Activated naive CD4-positive, alpha-beta T cell treated with anti-CD3 and anti-CD28 coated beads, Interleukin-2, amount 10 ng/mL, durations not matched to agents 7 days and 5 days (primary cell): ENCODE data around the gene UQCC3.
"Not testable (repeated sequence)": the region's sequence is repeated elsewhere in the genome, so short reads cannot be mapped to it uniquely, and the experiment has no call there.

Source experiments
- CTCF ChIA-PET: fragments of 350-600 bp; sonication (Branson Sonifier 250); formaldehyde crosslinking; loops from one replicate; lab custom pipeline; 2021; ENCODE audit warnings: antibody characterized with exemption; lab: Charles Lee
- DNase-seq: peaks from one replicate; pipeline ENCODE4 v3.0.0-alpha.2; 2020
- H3K27ac Mint-ChIP-seq: one replicate; pipeline ENCODE4 v1.8.0; 2021; ENCODE audit warnings: mild to moderate bottlenecking, moderate library complexity, mixed read lengths
- H3K27me3 Mint-ChIP-seq: one replicate; pipeline ENCODE4 v1.8.0; 2021; ENCODE audit warnings: mild to moderate bottlenecking, mixed read lengths
- H3K36me3 Mint-ChIP-seq: one replicate; pipeline ENCODE4 v1.8.0; 2021; ENCODE audit warnings: mixed read lengths
- H3K4me1 Mint-ChIP-seq: one replicate; pipeline ENCODE4 v1.8.0; 2021; ENCODE audit warnings: mixed read lengths
- H3K4me3 Mint-ChIP-seq: one replicate; pipeline ENCODE4 v1.8.0; 2021; ENCODE audit warnings: mild to moderate bottlenecking, moderate library complexity, mixed read lengths
- H3K9me3 Mint-ChIP-seq: one replicate; pipeline ENCODE4 v1.8.0; 2021; ENCODE audit warnings: mixed read lengths

Gene UQCC3

DNA sequence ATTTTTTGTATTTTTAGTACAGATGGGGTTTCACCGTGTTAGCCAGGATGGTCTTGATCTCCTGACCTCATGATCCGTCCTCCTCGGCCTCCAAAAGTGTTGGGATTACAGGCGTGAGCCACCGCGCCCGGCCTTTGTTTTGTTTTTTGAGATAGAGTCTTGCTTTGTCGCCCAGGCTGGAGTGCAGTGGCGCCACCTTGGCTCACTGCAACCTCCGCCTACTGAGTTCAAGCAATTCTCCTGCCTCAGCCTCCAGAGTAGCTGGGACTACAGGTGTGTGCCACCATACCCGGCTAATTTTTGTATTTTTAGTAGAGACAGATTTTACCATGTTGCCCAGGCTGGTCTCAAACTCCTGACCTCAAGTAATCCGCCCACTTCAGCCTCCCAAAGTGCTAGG lies 21.2 kb upstream of the UQCC3 start:
- Mint-ChIP-seq H3K36me3 (peaks cover 20% of the 10 kb centered on the region), H3K4me1 (peaks cover 46% of the 10 kb centered on the region), H3K27ac (peak overlapping the region; percentile 64)
- H3K9me3 Mint-ChIP-seq, H3K27me3 Mint-ChIP-seq, DNase-seq, H3K4me3 Mint-ChIP-seq: not testable (repeated sequence)
- CTCF ChIA-PET = interaction anchor here (1.5 to 3.2 kb wide), 2 partner anchors 14 to 58 kb away, joined by 6 to 11 read pairs; partner anchors contain the start of genes C11orf98, CSKMT and TUT1

DNA sequence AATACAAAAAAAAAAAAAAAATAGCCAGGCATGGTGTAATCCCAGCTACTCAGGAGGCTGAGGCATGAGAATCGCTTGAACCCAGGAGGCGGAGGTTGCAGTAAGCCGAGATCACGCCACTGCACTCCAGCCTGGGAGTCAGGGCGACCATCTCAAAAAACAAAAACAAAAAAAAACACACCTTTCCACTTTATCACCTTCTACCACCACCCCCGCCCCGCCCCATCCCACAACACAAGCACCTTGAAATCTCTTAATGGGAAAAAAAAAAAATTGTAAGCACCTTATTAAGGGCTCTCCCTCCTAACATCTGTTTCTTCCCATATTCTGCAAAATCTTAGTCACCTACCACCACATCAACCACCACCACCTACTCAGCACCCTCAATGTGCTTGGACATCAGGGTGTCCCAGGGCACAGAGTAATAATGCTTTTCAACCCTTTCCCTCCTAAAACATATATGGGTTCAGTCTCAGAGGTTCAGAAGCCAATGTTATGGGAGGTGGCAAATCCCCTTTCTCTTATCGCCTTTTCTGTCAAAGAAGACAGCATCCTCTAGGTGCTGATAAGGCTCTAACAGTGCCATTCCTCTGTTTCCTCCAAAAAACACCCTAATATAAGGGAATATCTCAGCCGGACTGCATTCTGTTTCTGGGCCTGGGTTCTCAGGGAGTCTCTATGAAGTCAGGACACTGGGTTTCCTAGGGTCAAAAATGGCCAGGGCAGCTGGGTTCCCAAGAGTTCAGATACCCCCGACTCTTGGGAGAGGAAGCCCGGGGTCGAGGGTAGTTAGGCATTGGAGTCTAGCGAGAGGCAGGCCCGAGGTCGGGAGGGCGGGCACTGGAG lies 19.1 kb upstream of the UQCC3 start:
- Mint-ChIP-seq H3K9me3 (no peaks in the 10 kb centered on the region), H3K27ac (peak overlapping the region; percentile 85), H3K36me3 (peaks cover 16% of the 10 kb centered on the region), H3K27me3 (peaks cover 3% of the 10 kb centered on the region), H3K4me1 (peaks cover 36% of the 10 kb centered on the region), H3K4me3 (peak overlapping the region; percentile 80)
- CTCF ChIA-PET = no interaction called here
- peak; percentile 51 for DNase-seq

DNA sequence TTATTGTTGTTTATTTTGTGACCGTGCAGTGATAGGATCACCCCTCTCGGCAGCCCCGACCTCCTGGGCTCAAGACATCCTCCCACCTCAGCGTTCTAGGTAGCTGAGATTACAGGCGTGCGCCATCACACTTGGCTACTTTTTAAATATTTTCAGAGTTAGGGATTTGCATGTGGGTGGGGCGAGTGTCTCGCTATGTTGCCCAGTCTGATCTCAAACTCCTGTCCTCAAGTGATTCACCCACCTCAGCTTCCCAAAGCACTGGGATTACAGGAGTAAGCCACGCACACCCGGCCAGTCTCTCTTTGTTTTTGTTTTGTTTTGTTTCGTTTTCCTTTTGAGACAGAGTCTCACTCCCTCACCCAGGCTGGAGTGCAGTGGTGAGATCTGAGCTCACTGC lies 17.2 kb upstream of the UQCC3 start:
- no peak for DNase-seq
- H3K27ac Mint-ChIP-seq = peak overlapping the region; percentile 83
- H3K36me3 Mint-ChIP-seq = peaks cover 13% of the 10 kb centered on the region
- peaks cover 33% of the 10 kb centered on the region for H3K4me1 Mint-ChIP-seq
- CTCF ChIA-PET = interaction anchor here (1.6 to 3.8 kb wide), 3 partner anchors 11 to 52 kb away, joined by 4 to 17 read pairs (median 10); partner anchors contain the start of genes C11orf98 and CSKMT
- H3K4me3 Mint-ChIP-seq = peak overlapping the region; percentile 37
- no peaks in the 10 kb centered on the region for H3K9me3 Mint-ChIP-seq
- peaks cover 3% of the 10 kb centered on the region for H3K27me3 Mint-ChIP-seq

DNA sequence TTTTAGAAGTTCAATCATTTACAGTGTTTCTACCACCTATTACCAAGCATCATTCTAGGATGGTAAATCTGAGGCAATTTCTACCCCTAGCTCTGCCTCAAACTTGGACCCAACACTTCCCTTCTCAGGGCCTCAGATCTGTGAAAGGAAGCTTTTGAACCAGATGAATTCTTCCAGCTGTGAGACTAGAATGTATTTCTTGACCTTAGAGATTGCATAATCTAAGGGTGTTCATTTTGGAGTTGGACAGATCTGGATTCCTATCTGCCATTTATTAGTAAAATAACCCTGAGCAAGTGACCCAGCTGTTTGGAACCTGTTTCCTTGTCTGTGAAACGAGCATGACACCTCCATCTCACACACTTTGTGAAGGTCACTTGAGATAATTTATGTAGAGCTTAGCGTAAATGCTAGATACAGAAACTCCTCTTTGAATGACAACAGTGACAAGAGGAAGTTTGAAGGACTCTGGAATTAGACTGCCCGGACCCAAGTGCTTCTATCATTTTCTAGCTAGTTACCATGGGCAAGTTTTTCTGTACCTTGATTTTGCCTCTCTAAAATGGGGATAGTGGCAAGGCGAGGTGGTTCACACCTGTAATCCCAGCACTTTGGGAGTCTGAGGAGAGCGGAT lies 14.6 kb upstream of the UQCC3 start:
- no peak overlapping the region for H3K4me3 Mint-ChIP-seq

DNA sequence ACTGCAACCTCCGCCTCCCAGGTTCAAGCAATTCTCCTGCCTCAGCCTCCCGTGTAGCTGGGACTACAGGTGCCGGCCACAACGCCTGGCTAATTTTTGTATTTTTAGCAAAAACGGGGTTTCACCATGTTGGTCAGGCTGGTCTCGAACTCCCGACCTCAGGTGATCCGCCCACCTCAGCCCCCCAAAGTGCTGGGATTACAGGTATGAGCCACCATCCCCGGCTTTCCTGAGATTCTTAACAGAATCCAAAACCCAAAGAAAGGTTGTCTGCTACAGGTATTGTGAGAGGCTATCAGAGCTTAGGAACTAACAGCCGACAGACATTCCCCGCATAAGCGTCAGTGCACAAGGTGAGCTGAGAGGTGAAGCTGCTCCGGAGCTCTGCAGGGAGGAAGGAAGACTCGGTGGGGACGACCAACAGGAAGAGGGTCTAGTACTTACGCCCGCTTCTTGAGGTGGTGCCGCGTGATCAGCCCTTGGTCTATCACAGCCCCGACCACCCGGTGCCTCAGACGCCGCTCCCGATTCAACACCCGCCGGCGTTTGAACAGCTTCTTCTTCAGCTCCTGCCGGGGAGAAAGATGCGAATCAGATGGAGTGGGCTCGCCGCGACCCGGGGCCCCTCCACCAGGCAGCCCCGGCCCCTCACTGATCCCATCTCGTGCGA lies 6.9 kb upstream of the UQCC3 start:
- peaks cover 39% of the 10 kb centered on the region for H3K36me3 Mint-ChIP-seq
- peaks cover 46% of the 10 kb centered on the region for H3K4me1 Mint-ChIP-seq
- DNase-seq = peak; percentile 74
- peak overlapping the region; percentile 90 for H3K27ac Mint-ChIP-seq
- H3K9me3 Mint-ChIP-seq = no peaks in the 10 kb centered on the region
- peaks cover 7% of the 10 kb centered on the region for H3K27me3 Mint-ChIP-seq
- peak overlapping the region; percentile 96 for H3K4me3 Mint-ChIP-seq
- CTCF ChIA-PET = interaction anchor here (0.8 to 3.1 kb wide), 14 partner anchors 9 to 240 kb away, joined by 3 to 17 read pairs (median 4); partner anchors contain the start of genes GANAB, SLC3A2, TAF6L and TUT1

More for the DNA sequence above, 14.6 kb upstream of the UQCC3 start:
- H3K27me3 Mint-ChIP-seq = peaks cover 3% of the 10 kb centered on the region
- DNase-seq = no peak
- H3K36me3 Mint-ChIP-seq = peaks cover 7% of the 10 kb centered on the region
- CTCF ChIA-PET = interaction anchor here (1.2 to 3.8 kb wide), 3 partner anchors 8 to 38 kb away, joined by 4 to 17 read pairs (median 5); partner anchors contain the start of genes C11orf98 and CSKMT
- H3K27ac Mint-ChIP-seq = no peak overlapping the region
- no peaks in the 10 kb centered on the region for H3K9me3 Mint-ChIP-seq
- H3K4me1 Mint-ChIP-seq = peaks cover 22% of the 10 kb centered on the region

DNA sequence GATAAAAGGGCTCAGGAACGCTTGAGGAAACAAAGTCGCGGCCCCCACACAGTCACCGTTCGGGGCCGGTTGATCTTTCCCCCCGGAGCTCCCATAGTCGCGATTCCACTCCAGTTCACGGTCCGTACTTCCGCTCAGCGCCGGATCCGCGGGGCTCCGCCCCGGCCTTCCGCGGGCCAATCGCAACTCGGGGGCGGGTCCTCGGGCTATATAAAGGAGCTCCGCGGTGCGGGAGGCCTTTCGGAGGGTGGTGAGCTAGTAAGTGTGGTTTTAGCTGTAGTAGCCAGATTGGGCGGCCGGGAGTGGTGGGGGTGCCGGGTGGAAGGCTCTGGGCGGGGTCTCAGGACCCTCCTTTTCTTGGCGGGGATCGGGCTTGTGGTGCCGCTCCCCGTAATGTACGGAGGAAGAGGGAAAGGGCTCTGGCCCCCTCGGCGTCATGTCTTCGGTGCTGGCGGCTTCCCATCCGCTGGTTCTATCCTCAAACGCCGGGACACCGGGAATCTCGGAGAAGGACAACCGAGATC lies 6.3 kb upstream of the UQCC3 start, which contains the start of the genes C11orf98 and CSKMT:
C11orf98 (minus strand) TSS at position 136 of the 524 bp plus-strand sequence; CDS start at position 95, 41 bp downstream.
CSKMT (plus strand) TSS at position 238 of the 524 bp plus-strand sequence. CDS start 568 bp downstream, outside the sequence.
- peaks cover 51% of the 10 kb centered on the region for H3K4me1 Mint-ChIP-seq
- H3K4me3 Mint-ChIP-seq = peak within 1 kb of the TSS; percentile 96
- H3K27me3 Mint-ChIP-seq = peaks cover 7% of the 10 kb centered on the region
- peak; percentile 96 for DNase-seq
- peak within 1 kb of the TSS; percentile 90 for H3K27ac Mint-ChIP-seq
- H3K9me3 Mint-ChIP-seq = no peaks in the 10 kb centered on the region
- CTCF ChIA-PET = interaction anchor here (0.8 to 3.1 kb wide), 14 partner anchors 9 to 240 kb away, joined by 3 to 17 read pairs (median 4); partner anchors contain the start of genes GANAB, SLC3A2, TAF6L and TUT1
- peaks cover 39% of the 10 kb centered on the region for H3K36me3 Mint-ChIP-seq

DNA sequence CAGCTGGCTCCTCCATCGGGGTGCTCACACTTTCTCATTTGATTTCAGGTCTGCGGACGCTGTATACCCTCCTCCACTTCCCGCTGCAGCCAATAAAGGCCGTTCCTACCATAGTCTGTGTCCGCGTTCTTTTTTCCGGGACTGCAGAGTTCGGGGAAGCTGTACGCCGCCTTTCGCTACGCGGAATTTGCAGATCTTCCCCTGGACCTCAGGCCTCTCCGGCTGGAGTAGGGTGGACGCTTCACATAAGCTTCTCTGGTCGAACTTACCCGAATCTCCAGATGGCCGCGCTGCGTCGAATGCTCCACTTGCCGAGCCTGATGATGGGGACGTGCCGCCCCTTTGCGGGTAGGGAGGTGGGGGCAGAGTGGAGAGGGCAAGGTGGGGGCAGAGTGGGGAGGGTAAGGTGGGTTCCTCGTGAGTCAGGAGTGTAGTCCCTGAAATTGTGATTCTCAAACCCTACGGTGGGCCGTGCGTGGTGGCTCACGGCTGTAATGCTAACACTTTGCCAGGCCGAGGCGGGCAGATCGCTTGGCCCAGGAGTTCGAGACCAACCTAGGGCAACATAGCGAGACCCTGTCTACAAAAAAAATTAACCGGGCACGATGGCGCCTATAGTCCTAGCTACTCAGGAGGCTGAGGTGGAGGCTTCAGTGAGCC lies 5.7 kb upstream of the UQCC3 start:
- peak; percentile 67 for DNase-seq
- H3K4me3 Mint-ChIP-seq = peak overlapping the region; percentile 96
- H3K27me3 Mint-ChIP-seq = peaks cover 7% of the 10 kb centered on the region
- H3K36me3 Mint-ChIP-seq = peaks cover 37% of the 10 kb centered on the region
- peak overlapping the region; percentile 90 for H3K27ac Mint-ChIP-seq
- H3K4me1 Mint-ChIP-seq = peaks cover 54% of the 10 kb centered on the region
- no peaks in the 10 kb centered on the region for H3K9me3 Mint-ChIP-seq
- CTCF ChIA-PET = interaction anchor here (0.8 to 3.1 kb wide), 12 partner anchors 10 to 216 kb away, joined by 3 to 17 read pairs (median 4); partner anchors contain the start of genes GANAB, SLC3A2, TAF6L and TUT1

DNA sequence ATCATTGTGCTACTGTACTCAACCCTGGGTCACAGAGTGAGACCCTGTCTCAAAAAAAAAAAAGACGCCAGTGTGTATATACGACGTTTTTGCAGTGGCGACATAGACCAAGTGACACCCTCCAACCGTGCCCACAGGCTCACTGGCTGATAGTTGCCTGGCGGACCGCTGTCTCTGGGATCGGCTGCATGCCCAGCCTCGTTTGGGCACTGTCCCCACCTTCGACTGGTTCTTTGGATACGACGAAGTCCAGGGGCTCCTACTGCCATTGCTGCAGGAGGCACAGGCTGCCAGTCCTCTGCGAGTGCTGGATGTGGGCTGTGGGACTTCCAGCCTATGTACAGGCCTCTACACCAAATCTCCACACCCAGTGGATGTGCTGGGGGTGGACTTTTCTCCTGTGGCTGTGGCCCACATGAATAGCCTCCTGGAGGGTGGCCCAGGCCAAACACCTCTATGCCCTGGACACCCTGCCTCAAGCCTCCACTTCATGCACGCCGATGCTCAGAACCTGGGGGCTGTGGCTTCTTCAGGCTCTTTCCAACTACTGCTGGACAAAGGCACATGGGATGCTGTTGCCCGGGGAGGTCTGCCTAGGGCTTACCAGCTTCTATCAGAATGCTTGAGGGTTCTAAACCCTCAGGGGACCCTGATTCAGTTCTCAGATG lies 5.1 kb upstream of the UQCC3 start:
- Mint-ChIP-seq H3K4me3 (peak overlapping the region; percentile 96), H3K4me1 (peaks cover 60% of the 10 kb centered on the region)

DNA sequence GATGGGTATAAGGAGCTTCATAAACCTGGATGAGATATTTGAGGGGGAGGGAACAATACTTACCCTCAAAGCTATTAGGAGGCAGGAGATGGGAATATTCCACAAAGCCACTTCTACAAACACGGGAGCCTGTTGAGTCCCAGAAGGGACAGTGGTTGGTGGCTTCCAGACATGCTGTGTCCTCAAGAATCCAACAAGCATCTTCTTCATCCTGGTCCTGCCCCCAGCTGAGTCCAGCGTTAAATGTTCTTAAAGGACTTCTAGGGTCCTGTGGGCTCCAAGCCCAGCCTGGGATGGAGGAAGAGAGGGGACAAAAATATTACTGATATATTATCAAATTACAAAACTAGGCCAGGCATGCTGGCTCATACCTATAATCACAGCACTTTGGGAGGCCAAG lies 4.0 kb upstream of the UQCC3 start:
- CTCF ChIA-PET = interaction anchor here (0.9 to 1.5 kb wide), 4 partner anchors 54 to 87 kb away, joined by 3 to 4 read pairs (median 4); partner anchors contain the start of genes EML3, MTA2 and ROM1
- no peak for DNase-seq
- Mint-ChIP-seq H3K4me3 (peak overlapping the region; percentile 96), H3K4me1 (peaks cover 64% of the 10 kb centered on the region), H3K27ac (peak overlapping the region; percentile 19), H3K27me3 (peaks cover 7% of the 10 kb centered on the region), H3K9me3 (no peaks in the 10 kb centered on the region), H3K36me3 (peaks cover 36% of the 10 kb centered on the region)

More for the DNA sequence above, 5.1 kb upstream of the UQCC3 start:
- Mint-ChIP-seq H3K27ac (peak overlapping the region; percentile 90), H3K9me3 (no peaks in the 10 kb centered on the region), H3K27me3 (peaks cover 7% of the 10 kb centered on the region), H3K36me3 (peaks cover 35% of the 10 kb centered on the region)
- CTCF ChIA-PET = interaction anchor here (1.2 to 3.1 kb wide), 6 partner anchors 11 to 65 kb away, joined by 4 to 17 read pairs (median 6); partner anchors contain the start of genes EML3, MTA2 and ROM1
- no peak for DNase-seq

DNA sequence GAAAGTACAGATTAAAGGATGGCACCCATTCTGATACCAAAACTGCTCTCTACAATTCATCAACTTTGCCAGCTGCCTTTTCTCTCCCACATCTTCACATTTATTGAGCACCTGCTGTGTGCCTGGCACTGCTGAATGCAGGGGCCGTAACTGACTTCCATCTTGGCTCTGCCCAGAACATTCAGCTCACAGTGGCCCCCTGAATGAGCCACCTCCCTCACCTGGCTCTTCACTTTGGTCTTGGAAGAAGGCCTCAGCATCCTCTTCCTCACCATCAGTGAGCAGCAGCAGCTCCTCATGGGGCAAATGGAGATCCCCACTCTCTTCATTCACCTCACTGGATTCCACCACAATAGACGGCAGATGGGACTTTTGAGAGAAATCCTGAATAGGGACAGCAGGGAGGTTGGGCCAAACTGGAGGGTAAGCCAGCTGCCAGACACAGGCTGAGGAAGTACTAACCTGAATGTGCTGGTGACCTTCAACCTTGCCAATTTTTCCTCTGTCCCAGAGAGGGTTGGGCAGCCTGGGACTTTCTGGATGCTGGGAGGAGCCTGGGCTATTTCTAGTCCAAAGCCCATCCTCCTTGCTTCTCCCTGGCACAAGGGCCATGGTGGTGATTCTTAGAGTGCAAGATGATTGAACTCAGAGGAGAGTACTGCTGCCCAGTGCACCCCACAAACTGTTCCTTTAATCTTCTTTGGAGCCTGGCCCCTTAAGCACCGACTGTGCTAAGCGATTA lies 1.9 kb upstream of the UQCC3 start:
- DNase-seq = no peak
- Mint-ChIP-seq H3K36me3 (peaks cover 34% of the 10 kb centered on the region), H3K4me3 (peak overlapping the region; percentile 14), H3K27ac (peak overlapping the region; percentile 96), H3K27me3 (peaks cover 7% of the 10 kb centered on the region), H3K4me1 (peaks cover 67% of the 10 kb centered on the region), H3K9me3 (no peaks in the 10 kb centered on the region)
- CTCF ChIA-PET = no interaction called here

DNA sequence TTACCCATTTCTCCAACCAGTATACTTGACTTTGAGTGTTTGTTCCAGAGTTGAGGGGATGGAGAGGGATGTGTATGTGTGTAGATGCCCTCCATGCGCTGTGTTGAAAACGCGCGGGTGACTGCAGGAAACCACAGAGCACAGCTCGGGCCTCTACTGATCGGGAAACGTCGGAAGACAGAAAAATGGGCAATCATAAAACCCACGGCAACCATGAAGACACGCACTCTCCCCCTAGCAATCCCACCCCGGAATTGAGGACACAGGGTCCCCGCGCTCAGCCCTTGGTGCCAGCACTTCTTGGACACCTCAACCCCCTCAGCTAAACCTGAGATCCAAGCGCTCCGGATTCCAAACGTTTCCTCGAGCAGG lies 251 bp upstream of the UQCC3 start:
- H3K27ac Mint-ChIP-seq = peak overlapping the region; percentile 96
- peaks cover 71% of the 10 kb centered on the region for H3K4me1 Mint-ChIP-seq
- no peaks in the 10 kb centered on the region for H3K9me3 Mint-ChIP-seq
- no peaks in the 10 kb centered on the region for H3K27me3 Mint-ChIP-seq
- CTCF ChIA-PET = interaction anchor here (1.5 kb wide), 1 partner anchor 10 kb away, joined by 5 read pairs; no protein-coding TSS in a partner anchor
- DNase-seq = no peak
- peaks cover 33% of the 10 kb centered on the region for H3K36me3 Mint-ChIP-seq
- peak overlapping the region; percentile 81 for H3K4me3 Mint-ChIP-seq

DNA sequence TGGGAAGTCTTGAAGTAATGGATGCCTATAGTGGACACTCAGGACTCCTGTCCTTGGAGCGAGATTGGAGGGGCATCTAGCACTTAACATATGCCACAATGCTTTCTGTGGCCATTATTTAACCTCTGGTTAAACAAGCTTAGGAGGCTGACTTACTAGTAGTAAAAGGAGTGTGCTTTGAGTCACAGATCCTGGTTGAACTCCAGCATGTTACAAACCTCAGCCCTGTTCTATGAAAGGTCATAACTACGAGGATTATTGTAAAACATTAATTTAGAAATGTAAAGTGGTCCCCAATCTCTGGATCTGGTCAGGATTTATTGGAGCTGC lies 1.7 kb downstream of the UQCC3 start:
- Mint-ChIP-seq H3K36me3 (peaks cover 37% of the 10 kb centered on the region), H3K9me3 (no peaks in the 10 kb centered on the region), H3K4me1 (peaks cover 71% of the 10 kb centered on the region), H3K27ac (peak overlapping the region; percentile 96), H3K27me3 (no peaks in the 10 kb centered on the region), H3K4me3 (peak overlapping the region; percentile 81)
- CTCF ChIA-PET = interaction anchor here (0.6 to 1.2 kb wide), 2 partner anchors 21 to 50 kb away, joined by 3 to 4 read pairs; no protein-coding TSS in a partner anchor
- DNase-seq = no peak
